NCI-H524 treated with DMSO at 0.1 percent for 48 hours (cell line): ENCODE measurements around the gene TMEM141.

Experiments used
- DNase-seq: peaks from one replicate; lab custom pipeline; 2025; lab: John Stamatoyannopoulos, UW

Gene TMEM141

DNA sequence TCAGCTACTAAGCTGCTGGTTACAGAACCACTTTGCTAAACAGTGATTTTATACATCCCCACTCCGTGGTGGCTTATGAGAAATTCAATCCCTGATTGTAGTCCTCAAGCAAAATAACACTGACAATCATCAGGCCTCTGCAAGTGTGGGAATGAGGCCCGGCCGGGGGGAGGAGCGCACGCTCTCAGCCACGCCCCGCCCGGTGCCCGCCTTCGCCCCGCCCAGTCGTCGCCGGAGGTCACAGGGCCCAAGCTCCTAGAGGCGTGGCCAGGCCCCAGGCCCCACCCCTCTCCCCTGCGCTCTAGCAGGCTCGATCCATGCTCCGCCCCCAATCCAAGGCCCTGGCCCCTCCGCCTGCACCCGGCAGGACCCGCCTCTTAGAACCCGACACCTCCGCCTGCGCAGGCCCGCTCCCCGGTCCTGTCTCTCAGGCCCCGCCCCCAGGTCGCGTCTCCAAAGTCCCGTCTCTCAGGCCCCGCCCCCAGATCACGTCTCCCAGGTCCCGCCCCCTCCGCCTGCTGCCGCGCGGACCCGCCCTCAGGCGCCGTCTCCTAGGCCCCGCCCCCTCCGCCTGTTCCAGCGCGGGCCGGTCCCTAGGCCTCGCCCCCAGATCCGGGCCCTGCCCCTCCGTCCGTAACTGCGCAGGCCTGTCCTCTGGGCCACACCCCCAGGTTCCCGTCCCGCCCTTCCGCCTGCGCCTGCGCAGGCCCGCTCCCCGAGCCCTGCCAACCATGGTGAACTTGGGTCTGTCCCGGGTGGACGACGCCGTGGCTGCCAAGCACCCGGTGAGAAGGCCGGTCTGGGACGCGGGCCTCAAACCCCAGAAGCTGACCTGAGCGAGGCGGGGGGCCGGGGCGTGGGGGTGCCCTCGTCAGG is at the start of gene TMEM141:
Gene TMEM141, plus strand, starts transcription at position 705 of the 876 bp plus-strand sequence. Its CDS starts 27 bp downstream, at position 732.
- peak; percentile 97 for DNase-seq

DNA sequence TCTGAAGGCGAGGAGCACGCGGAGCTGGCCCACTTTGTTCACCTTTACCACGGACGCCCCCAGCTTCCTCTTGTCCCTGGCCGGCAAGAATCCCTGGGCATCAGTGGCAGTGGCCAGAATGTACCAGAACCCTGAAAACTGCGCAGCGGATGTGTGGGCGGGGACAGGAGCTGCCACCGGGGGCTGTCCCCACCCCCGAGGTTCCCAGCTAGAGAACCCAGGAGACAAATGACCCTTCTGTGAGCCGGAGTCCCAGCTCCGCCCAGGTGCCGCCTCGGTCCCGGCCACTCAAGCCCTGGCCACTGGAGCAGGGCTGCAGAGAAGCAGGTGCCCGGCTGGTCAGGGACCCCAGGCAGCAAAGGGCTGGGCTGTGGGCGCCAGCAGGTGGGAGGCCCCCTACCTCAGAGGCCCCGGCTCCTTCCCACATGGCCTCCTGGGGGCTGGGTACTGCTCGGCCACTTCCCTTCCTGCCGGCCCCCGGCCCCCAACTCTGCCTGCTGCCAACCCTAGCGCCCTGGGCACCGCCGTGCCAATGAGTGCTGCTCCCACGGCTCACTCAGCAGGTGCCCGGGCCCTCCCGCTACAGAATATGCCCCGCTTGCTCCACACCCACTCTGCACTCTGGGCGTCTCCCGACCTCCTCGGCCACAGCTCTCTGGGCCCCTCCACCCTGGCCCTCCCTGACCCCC is 49.1 kb upstream of the TMEM141 start:
- no peak for DNase-seq

DNA sequence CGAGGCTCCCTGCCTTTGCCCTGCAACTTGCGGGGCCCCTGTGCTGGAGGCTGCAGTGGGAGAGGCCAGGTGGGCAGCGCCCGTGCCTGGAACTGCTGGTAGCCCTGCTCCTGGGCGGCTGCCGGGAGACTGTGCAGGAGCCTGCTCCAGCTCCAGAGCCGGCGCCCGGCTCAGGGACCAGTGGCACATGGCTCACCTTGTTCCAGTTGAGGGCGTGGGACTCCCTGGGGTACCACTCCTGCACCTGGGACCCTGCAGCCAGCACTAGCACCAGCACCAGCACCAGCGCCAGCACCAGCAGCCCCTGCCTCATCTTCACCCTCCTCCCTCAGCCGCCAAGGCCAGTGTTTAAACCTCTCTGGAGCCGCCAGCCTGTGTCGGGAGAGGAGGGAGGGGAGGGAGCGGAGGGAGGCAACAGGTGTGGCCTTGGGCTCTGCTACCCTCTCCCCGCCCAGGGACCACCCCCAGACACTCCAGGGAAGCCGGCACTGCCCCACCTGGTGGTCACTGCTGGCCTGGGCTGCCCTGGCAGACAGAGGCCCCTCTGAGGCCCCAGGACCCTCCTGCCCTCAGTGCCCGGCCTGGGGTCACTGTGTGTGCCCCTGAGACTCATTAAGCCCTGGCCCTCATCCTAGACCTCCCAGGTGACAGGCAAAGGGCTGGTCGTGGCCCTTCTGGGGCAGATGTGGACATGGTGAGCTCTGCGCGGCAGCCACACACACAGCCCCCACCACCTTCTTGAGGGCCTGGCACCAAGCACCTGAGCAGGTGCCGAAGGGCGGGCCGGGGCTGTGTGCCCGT is 48.4 kb upstream of the TMEM141 start, which contains the start of gene LCN10:
Gene LCN10, minus strand, starts transcription at position 350 of the 801 bp plus-strand sequence. Its CDS starts 37 bp downstream, at position 313.
- DNase-seq = no peak

DNA sequence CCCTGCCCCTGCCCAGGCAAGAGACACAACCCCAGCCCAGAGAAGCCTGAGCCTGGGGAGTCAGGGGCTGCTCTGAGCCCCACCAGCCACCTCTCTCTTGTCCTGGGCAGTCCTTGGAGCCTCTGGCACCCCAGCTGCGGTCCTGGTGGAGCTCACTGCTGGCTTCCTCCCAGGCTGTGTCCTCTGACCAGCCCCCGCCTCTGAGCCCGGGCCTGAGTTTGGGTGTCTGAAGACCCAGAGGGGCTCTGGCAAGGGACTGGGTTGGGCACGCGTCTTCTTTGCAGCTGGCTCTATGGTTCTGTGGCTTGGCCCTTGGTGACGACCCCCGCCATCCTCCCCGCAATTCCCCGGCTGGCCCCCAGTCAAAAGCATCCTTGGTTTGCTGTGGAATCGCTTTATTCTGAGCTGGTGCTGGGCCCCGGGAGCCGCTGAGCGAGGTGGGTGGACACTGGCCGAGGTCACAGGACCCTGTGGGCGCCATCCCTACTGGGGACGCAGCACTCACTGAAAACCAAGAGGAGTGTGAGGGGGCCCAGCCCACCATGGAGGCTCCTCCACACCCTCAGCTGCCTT is 47.4 kb upstream of the TMEM141 start:
- DNase-seq = no peak

DNA sequence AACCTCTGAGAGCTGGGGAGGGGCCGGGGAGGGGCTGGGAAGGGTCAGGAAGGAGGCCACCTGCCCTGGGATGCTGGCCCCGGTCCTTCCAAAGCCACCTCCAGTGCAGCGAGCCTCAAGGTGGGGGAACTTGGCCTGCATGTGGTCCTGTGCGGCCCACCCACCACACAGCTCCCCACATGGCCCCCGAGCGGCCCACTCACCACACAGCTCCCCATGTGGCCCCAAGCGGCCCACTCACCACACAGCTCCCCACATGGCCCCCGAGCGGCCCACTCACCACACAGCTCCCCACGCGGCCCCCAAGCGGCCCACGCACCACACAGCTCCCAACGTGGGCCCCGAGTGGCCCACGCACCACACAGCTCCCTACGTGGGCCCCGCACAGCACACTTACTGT is 46.4 kb upstream of the TMEM141 start:
- no peak for DNase-seq

DNA sequence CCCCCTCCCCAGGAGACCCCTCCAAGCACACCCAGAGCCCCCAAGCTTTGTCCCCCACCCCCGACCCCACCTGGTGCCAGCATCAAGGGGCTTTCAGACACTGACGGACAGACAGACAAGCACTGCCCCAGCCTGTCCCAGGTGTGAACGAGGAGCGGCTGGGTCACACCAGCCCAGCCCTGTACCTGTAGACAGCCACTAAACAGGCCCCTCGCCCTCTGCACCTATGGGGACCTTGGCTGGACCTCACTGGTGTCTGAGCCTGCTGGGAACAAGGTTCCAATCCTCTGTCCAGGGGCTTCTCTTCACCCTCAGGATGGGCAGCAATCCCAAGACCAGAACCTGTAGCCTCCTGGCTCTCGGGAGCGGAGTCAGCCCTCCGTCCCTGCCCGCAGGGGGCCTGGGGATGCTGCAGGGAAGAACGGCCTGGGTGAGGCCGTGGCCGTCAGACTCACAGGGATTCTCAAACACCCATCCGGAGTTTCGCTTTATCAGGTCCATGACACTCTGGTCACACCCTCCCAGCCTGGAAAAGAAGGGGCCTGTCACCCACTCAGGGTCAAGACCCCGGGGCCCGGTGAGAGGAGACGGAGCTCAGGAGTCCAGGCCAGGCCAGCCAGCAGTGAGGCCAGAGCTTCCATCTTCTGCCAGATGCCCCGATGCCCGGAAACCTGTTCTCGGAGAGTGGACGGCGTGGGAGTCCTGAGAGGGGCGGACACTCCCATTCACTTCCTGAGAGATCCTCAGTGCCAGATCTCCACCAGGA is 45.6 kb upstream of the TMEM141 start:
- no peak for DNase-seq

DNA sequence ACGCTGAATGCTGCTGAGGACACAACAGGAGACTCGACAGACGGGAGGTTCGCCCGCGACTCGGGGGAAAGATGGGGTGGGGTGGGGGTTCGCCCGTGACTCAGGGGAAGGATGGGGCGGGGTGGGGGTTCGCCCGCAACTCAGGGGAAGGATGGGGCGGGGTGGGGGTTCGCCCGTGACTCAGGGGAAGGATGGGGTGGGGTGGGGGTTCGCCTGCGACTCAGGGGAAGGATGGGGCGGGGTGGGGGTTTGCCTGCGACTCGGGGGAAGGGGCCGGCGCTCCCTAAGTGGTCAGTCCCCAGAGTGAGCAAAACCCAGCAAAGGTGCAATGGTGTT is 45.0 kb upstream of the TMEM141 start:
- DNase-seq = no peak

DNA sequence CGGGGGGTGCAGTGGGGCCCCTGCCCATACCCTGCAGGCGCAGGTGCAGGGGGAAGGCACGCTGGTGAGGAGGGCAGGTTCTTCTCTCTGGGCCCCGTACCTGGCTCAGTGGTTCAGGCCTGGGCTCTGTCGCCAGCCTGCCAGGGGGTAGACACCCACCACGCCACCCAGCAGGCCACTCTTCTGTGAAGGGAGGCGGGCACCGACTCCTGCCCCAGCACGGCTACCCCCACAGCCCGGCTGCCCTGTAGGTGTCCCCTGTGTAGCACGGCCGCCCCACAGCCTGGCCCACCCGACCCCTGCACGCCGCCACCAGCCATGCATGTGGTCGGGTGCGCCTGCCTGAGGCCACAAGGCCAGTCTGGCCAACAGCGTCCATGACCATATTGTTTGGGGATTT is 44.5 kb upstream of the TMEM141 start:
- no peak for DNase-seq

DNA sequence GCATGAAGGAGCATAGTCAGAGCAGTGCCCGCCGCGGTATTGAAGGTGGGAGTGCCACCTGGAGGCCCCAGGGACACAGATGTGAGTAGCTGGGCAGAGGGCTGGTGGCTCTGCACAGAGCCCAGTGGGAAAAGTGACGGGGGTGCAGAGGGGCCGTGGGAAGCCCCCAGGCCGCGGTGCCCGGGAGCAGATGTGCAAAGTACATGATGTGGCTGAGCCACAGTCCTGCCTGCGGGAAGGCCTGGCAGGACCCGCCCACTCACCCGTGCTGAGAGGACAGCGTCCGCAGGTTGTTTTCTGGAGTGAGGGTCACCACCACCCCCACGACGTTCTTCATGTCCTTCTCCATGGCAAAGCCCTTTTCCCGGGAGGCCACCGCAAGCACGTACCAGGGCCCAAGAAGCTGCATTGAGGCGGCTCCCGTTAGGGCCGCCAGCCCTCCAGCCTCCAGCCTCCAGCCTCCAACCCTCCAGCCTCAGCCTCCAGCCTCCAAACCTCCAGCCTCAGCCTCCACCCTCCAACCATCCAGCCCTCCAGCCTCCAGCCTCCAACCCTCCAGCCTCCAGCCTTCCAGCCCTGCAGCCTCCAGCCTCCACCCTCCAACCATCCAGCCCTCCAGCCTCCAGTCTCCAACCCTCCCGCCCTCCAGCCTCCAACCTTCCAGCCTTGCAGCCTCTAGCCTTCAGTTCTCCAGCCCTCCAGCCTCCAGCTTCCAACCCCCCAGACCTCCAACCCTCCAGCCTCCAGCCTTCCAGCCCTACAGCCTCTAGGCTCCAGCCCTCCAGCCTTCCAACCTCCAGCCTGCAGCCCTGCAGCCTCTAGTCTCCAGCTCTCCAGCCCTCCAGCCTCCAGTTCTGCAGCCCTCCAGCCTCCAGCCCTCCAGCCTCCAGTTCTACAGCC is 43.7 kb upstream of the TMEM141 start:
- no peak for DNase-seq

DNA sequence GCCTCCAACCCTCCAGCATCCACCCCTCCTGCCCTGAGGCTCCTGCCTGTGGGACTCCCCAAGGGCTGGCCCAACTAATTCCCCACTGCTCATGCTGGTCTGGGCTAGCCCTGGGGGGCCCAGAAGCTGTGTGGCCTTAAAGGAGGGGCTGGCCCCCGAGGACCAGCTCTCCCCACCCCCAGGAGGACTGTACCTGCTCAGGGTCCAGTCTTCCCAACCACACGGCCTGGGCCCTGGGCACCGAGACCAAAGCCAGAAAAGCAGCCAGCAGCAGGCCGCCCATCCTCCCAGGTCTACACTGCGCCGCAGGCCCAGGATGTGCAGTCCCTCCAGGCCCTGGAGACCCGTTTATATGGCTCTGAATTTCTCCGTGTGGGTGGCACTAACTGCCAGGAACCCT is 42.9 kb upstream of the TMEM141 start, which contains the start of gene LCN6:
Gene LCN6, minus strand, starts transcription at position 325 of the 400 bp plus-strand sequence. Its CDS starts 42 bp downstream, at position 283.
- DNase-seq = no peak

DNA sequence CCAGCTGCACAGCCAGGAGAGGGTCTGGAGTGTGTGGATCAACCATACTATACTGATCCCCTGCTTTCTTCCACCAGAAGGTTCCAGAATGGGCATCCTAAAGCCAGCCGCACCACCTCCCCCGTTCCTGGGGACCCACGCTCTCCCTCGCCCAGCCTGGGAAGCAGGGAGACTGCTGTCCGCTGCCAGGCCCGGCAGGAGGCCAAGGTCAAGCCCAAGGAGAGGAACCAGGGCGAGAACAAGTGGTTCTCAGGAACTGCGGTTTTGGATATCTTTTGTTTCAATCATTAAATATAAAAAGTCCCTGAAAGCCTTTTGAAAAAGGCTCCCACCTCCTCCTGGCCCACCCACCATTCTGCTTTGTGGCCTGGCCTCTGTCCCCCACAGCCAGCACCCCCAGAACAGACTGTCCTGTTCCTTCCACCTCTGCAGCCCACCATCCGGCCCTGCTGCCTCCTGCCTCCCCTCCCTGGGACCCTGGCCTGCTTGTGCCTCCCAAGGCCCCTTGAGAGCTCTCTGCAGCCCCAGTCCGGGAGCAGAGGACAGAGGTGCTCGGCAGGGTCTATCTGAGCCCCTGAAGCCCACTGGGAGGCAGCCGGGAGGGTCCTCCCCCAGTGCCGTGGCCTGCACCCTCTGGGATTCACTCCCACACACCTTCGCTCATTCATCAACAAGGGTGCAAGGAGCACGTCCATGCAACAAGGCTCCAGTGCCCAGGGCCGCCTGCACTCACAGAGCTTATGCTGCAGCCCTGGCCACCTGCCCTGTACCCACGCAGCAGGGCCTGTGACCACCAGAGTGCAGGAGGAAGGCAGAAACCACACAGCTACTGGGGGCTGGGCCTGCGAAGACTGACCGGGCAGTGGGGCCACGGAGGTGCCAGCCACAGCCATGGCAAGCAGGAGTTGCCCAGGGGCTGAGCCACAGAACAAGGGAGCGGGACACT is 42.2 kb upstream of the TMEM141 start:
- no peak for DNase-seq

DNA sequence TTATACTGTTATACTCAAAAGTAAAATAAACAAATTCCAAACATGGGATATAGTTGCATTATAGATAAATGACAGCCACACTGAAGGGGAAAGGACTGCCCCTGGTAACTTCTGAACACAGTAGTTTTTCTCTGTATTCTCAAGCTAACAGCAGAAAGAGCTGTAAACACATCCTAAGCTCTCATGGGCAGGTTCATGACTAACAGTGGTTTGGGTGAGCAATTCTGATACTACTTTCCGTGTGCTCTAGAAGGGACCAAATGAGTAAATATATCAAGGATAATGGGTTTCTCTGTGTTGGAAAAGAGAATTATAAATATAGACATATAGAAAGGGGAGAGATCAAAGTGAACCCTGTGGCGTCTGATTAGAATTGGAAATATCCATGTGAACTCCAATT is 40.6 kb upstream of the TMEM141 start:
- no peak for DNase-seq

DNA sequence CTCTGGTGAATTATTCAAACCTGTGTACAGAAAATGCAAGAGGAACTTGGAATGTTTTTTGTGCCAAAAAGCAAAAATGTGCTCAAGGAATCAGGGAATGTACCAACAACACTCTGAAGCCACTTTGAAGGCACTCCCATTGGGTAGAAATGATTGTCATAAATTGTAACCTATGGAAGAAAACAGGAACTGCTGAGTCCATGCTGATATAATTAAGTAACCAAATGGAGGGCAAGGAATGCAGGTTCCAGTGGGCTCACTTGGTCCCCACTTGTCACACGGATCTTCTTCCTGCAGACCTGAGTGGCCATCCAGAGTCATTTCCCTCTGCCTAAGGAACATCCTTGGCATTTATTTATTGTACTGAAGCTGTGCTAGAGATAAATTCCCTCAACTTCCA is 39.9 kb upstream of the TMEM141 start:
- DNase-seq = no peak

DNA sequence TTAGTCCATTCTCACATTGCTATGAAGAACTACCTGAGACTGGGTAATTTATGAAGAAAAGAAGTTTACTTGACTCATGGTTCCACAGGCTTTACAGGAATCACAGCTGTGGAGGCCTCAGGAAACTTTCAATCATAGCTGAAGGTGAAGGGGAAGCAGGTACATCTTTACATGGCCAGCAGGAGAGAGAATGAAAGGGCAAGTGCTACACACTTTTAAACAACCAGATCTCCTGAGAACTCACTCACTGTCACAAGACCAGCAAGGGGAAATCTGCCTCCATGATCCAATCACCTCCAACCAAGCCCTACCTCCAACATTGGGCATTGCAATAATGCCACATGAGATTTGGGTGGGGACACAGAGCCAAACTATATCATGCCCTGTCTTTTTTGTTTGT is 39.3 kb upstream of the TMEM141 start:
- DNase-seq = no peak

DNA sequence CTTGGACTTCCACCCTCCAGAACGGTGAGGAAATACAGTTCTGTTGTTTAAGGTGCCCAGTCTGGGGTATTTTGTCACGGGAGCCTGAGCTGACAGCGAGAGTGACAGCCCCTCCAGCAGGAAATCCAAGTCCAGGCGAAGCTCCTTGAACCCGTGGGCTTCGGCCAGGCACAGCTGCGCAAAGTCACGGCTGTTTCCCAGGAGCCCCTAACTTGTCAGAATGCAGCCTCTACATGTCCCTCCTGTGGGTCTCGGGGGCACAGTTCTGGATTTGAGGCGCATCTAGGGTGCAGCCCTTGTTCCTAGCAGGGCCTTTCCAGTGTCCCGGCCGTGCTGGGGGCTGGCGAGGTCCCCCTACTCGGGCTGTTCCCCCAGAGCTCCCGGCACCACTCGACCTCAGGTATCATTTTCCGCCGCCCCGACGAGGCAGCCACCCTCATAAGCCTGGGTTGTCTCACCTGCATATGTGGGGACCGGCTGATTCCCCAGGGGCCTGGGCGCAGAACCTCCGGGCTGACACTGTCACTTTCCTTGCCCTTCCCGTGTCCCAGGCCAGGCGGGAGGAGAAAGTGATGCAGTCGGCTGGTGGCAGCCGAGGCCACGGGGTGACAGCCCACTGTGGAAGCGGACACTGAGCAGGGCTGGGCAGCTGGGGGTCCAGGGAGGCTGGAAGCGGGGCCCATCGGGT is 37.6 kb upstream of the TMEM141 start:
- DNase-seq = no peak

DNA sequence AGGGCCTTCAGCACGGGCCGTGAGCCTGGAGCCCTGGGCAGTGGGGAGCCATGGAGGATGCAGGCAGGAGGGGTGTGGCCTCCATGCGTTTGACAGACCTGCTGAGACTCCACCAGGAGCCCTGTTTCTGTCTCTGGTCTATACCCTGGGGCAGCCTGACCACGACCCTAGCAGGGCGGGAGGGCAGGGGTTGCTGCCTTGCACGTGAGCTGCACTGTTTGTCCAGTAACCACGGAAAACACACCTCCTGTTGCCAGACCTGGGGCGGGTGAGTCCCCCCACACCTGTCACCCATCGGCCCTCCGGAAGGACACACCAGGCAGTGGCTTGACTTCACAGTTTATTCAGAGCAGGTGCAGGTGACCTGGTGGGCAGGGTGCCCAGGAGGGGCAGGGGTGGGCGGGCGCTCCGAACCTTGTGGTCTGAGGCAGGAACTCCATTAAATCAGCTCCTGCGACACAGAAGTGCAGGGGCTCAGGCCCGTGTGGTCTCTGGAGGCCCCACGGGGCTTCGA is 37.0 kb upstream of the TMEM141 start:
- DNase-seq = no peak

DNA sequence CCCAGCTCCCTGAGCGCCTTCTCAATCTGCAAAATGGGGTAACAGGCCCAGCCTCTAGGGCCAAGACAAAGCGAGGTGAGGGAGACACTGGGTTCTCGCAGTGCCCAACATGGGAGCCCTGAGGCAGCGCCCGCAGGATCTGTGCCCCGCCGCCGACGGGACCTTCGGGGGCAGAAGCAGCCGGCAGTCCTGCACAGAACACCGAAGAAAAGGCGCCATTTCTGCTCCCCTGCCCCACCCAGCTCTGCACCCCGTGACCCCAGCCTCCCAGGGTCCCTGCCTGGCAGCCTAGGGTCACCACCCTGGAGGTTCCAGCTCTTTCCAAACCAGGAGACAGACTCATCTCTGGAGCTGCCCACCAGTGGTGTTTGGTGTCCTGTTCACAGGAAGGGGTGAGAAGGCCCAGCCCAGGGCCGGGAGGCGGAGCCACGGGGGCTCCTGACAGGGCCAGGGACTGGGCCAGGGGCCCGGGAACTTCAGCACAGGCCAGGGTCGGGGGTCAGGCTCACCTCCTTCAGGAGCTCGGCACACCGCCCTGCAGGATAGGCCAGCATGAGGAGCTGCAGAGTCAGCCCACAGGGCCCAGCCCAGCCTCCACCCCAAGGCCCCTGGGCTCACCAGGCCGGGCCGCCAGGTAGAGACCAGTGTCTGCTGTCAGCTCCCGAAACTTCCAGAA is 36.4 kb upstream of the TMEM141 start:
- no peak for DNase-seq
